GM12878 (cell line): ENCODE results near the gene KICS2.

Source experiments
- ASH2L ChIP-seq: fragments of 300-600, 200-600 bp; sonication (generic); IDR thresholded peaks from 2 replicates; pipeline ENCODE4 v1.6.1; 2017; ENCODE audit warnings: low read depth, mild to moderate bottlenecking, borderline replicate concordance
- EP300 ChIP-seq, 2 experiments: fragments of 150-350 bp in 1 of 2; IDR thresholded peaks; 2 replicates each; pipeline ENCODE4 v1.6.1; 2011 to 2012; ENCODE audit warnings: low read depth in 2 of 2, low read length in 2 of 2, borderline replicate concordance in 1 of 2, improper control_type of control experiment in 1 of 2, inconsistent platforms in 1 of 2; ENCODE audit not compliant: control insufficient read depth in 1 of 2
- EZH2 ChIP-seq: IDR thresholded peaks from 2 replicates; pipeline ENCODE4 v1.6.1; 2012; ENCODE audit warnings: low read depth, mild to moderate bottlenecking, control low read depth, inconsistent platforms, low read length, borderline replicate concordance; ENCODE audit not compliant: control insufficient read depth
- FOS ChIP-seq: IDR thresholded peaks from 3 replicates; pipeline ENCODE4 v1.6.1; 2011; ENCODE audit warnings: borderline replicate concordance; ENCODE audit not compliant: insufficient read length; ENCODE audit errors: extremely low read depth
- PBX3 ChIP-seq: IDR thresholded peaks from 2 replicates; pipeline ENCODE4 v1.6.1; 2011; ENCODE audit warnings: mild to moderate bottlenecking, low read depth, low read length, moderate library complexity; ENCODE audit not compliant: insufficient replicate concordance
- POLR2A ChIP-seq: IDR thresholded peaks from 2 replicates; pipeline ENCODE4 v1.6.1; 2011; ENCODE audit warnings: low read depth, mild to moderate bottlenecking, low read length
- POLR2AphosphoS5 ChIP-seq: IDR thresholded peaks from 2 replicates; pipeline ENCODE4 v1.6.1; 2011; ENCODE audit warnings: mild to moderate bottlenecking, low read length, inconsistent platforms
- RBBP5 ChIP-seq: fragments of 200-600 bp; sonication (generic); conservative IDR thresholded peaks from 2 replicates; pipeline ENCODE4 v1.6.1; 2016
- SIN3A ChIP-seq: IDR thresholded peaks from 2 replicates; pipeline ENCODE4 v1.6.1; 2012; ENCODE audit warnings: low read depth, low read length, improper control_type of control experiment
- SPI1 ChIP-seq: IDR thresholded peaks from 2 replicates; pipeline ENCODE4 v1.6.1; 2011; ENCODE audit warnings: low read depth, mild to moderate bottlenecking, low read length, moderate library complexity, borderline replicate concordance; ENCODE audit not compliant: insufficient read depth
- ZBTB40 ChIP-seq: fragments of 450-650 bp; IDR thresholded peaks from 2 replicates; pipeline ENCODE4 v1.6.1; 2016; ENCODE audit warnings: mild to moderate bottlenecking, moderate library complexity, borderline replicate concordance
- ZNF24 ChIP-seq: fragments of 450-650 bp; IDR thresholded peaks from 2 replicates; pipeline ENCODE4 v1.6.1; 2017; ENCODE audit warnings: antibody characterized with exemption, mild to moderate bottlenecking
- TF ChIP-seq, protein P1 (sequence below), 3 experiments: IDR thresholded peaks in 2 of 3; conservative IDR thresholded peaks in 1 of 3; 2 replicates each; pipeline ENCODE4 v1.5.1; 2011; ENCODE audit warnings: low read depth in 3 of 3, low read length in 3 of 3, mild to moderate bottlenecking in 3 of 3, control low read depth in 2 of 3, moderate library complexity in 2 of 3, inconsistent platforms in 1 of 3, mixed read lengths in 1 of 3; ENCODE audit not compliant: control insufficient read depth in 2 of 3, insufficient read depth in 1 of 3; ENCODE audit errors: extremely low read depth in 1 of 3

GRCh38 chr12:64203036-64203435 is 19.1 kb downstream of the KICS2 start:
- TF ChIP-seq RBBP5 (no peak), ZBTB40 (no peak), EZH2 (no peak), POLR2A (no peak), EP300 (IDR thresholded peaks at IDR 0.05; ENCODE audit: borderline replicate concordance in 1 of 2, control insufficient read depth in 1 of 2, low read depth in 2 of 2, low read length in 2 of 2) (no peak), POLR2AphosphoS5 (no peak), ASH2L (no peak), FOS (no peak), SIN3A (no peak), SPI1 (no peak), ZNF24 (no peak), PBX3 (no peak)
- TF ChIP-seq, protein P1, sequence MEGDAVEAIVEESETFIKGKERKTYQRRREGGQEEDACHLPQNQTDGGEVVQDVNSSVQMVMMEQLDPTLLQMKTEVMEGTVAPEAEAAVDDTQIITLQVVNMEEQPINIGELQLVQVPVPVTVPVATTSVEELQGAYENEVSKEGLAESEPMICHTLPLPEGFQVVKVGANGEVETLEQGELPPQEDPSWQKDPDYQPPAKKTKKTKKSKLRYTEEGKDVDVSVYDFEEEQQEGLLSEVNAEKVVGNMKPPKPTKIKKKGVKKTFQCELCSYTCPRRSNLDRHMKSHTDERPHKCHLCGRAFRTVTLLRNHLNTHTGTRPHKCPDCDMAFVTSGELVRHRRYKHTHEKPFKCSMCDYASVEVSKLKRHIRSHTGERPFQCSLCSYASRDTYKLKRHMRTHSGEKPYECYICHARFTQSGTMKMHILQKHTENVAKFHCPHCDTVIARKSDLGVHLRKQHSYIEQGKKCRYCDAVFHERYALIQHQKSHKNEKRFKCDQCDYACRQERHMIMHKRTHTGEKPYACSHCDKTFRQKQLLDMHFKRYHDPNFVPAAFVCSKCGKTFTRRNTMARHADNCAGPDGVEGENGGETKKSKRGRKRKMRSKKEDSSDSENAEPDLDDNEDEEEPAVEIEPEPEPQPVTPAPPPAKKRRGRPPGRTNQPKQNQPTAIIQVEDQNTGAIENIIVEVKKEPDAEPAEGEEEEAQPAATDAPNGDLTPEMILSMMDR (IDR thresholded peaks at IDR 0.05 in 2 of 3, conservative IDR thresholded peaks at IDR 0.05 in 1 of 3; ENCODE audit: control insufficient read depth in 2 of 3, extremely low read depth in 1 of 3, insufficient read depth in 1 of 3, low read depth in 3 of 3, low read length in 3 of 3): no peak
